SJCRH30 (cell line): ENCODE data around the gene SPINK2. TPM values are rescaled to one million over a fixed set of nuclear protein-coding genes. Genes with fewer than 3 reads are reported as not detected.

Experiments
- DNase-seq, 2 experiments: peaks; one replicate each; pipeline ENCODE4 v3.0.0-alpha.2; 2015 to 2020
- H3K27ac ChIP-seq: fragments of 250-450 bp; sonication (Bioruptor Pico); 2 replicates; pipeline ENCODE4 v1.5.1; 2020; ENCODE audit warnings: mild to moderate bottlenecking, moderate library complexity
- H3K27me3 ChIP-seq: fragments of 250-450 bp; sonication (Bioruptor Pico); 2 replicates; pipeline ENCODE4 v1.5.1; 2020; ENCODE audit warnings: mild to moderate bottlenecking, moderate library complexity
- H3K36me3 ChIP-seq: fragments of 250-450 bp; sonication (Bioruptor Pico); 2 replicates; pipeline ENCODE4 v1.5.1; 2020; ENCODE audit warnings: mild to moderate bottlenecking, moderate library complexity
- H3K4me1 ChIP-seq: fragments of 250-450 bp; sonication (Bioruptor Pico); 2 replicates; pipeline ENCODE4 v1.5.1; 2020; ENCODE audit warnings: mild to moderate bottlenecking, moderate library complexity
- H3K4me3 ChIP-seq: fragments of 250-450 bp; sonication (Bioruptor Pico); 2 replicates; pipeline ENCODE4 v1.5.1; 2020; ENCODE audit warnings: mild to moderate bottlenecking, moderate library complexity
- H3K9me3 ChIP-seq: fragments of 250-450 bp; sonication (Bioruptor Pico); replicated peaks from 2 replicates; pipeline ENCODE4 v1.5.1; 2020; ENCODE audit warnings: mild to moderate bottlenecking, moderate library complexity
- total RNA-seq: library from RNA; depleted of rRNA; stranded (reverse); fragments of >200 nt; shearing (Covaris generic); gene quantifications from 2 replicates; pipeline ENCODE4 v1.2.3, GENCODE V29; 2014

SPINK2 gene
- total RNA-seq, 1 experiment from 2014 or later, result not detected

- no peak for DNase-seq
- H3K27ac ChIP-seq, result no peak overlapping the region
- peaks cover 6% of the 10 kb centered on the region for H3K4me1 ChIP-seq
These were observed 2.6 kb upstream of the SPINK2 start for GRCh38 chr4:56823933-56824600.

GRCh38 chr4:56818797-56819196, 2.7 kb downstream of the SPINK2 start:
- DNase-seq, result no peak
- Histone ChIP-seq H3K9me3 (0 out of 2 replicates have a peak, but pooled peaks cover 2% of the 10 kb centered on the region), H3K4me3 (no peak overlapping the region), H3K27me3 (no peaks in the 10 kb centered on the region; the same call in 1 of the 2 replicates), H3K4me1 (no peaks in the 10 kb centered on the region; the same call in 1 of the 2 replicates), H3K36me3 (no peaks in the 10 kb centered on the region), H3K27ac (no peak overlapping the region)

More at GRCh38 chr4:56823933-56824600, 2.6 kb upstream of the SPINK2 start:
- Histone ChIP-seq H3K36me3 (no peaks in the 10 kb centered on the region), H3K4me3 (no peak overlapping the region), H3K27me3 (no peaks in the 10 kb centered on the region; the same call in 1 of the 2 replicates), H3K9me3 (no peaks in the 10 kb centered on the region)

GRCh38 chr4:56817840-56818491, 3.5 kb downstream of the SPINK2 start:
- DNase-seq, result no peak
- Histone ChIP-seq H3K36me3 (no peaks in the 10 kb centered on the region), H3K4me1 (no peaks in the 10 kb centered on the region; the same call in 1 of the 2 replicates), H3K27ac (no peak overlapping the region), H3K9me3 (0 out of 2 replicates have a peak, but pooled peaks cover 2% of the 10 kb centered on the region), H3K4me3 (no peak overlapping the region), H3K27me3 (no peaks in the 10 kb centered on the region; the same call in 1 of the 2 replicates)

GRCh38 chr4:56806666-56807065, 14.8 kb downstream of the SPINK2 start:
- H3K9me3 ChIP-seq, result no peaks in the 10 kb centered on the region
- no peaks in the 10 kb centered on the region for H3K27me3 ChIP-seq
- no peaks in the 10 kb centered on the region for H3K4me1 ChIP-seq
- H3K4me3 ChIP-seq, result no peak overlapping the region
- no peaks in the 10 kb centered on the region for H3K36me3 ChIP-seq
- no peak for DNase-seq
- H3K27ac ChIP-seq, result no peak overlapping the region

GRCh38 chr4:56804551-56804950, 16.9 kb downstream of the SPINK2 start:
- Histone ChIP-seq H3K27ac (no peak overlapping the region), H3K4me1 (no peaks in the 10 kb centered on the region), H3K27me3 (no peaks in the 10 kb centered on the region), H3K36me3 (no peaks in the 10 kb centered on the region), H3K4me3 (no peak overlapping the region), H3K9me3 (no peaks in the 10 kb centered on the region)
- no peak for DNase-seq

GRCh38 chr4:56803471-56803870, 18.0 kb downstream of the SPINK2 start:
- Histone ChIP-seq H3K27me3 (no peaks in the 10 kb centered on the region), H3K27ac (no peak overlapping the region), H3K4me1 (no peaks in the 10 kb centered on the region), H3K9me3 (no peaks in the 10 kb centered on the region), H3K4me3 (no peak overlapping the region), H3K36me3 (no peaks in the 10 kb centered on the region)
- no peak for DNase-seq

GRCh38 chr4:56799824-56800756, 21.4 kb downstream of the SPINK2 start:
- H3K4me3 ChIP-seq, result peak overlapping the region; percentile 56
- no peaks in the 10 kb centered on the region for H3K9me3 ChIP-seq
- H3K4me1 ChIP-seq, result no peaks in the 10 kb centered on the region
- no peaks in the 10 kb centered on the region for H3K36me3 ChIP-seq
- H3K27me3 ChIP-seq, result no peaks in the 10 kb centered on the region
- DNase-seq, result peak; percentile 77 to 89
- no peak overlapping the region for H3K27ac ChIP-seq

- DNase-seq, result no peak
- no peak overlapping the region for H3K27ac ChIP-seq
- no peaks in the 10 kb centered on the region for H3K9me3 ChIP-seq
- H3K4me1 ChIP-seq, result no peaks in the 10 kb centered on the region
- no peak overlapping the region for H3K4me3 ChIP-seq
- H3K36me3 ChIP-seq, result no peaks in the 10 kb centered on the region
- H3K27me3 ChIP-seq, result no peaks in the 10 kb centered on the region
These were observed 22.2 kb downstream of the SPINK2 start for GRCh38 chr4:56799161-56799759.

GRCh38 chr4:56796211-56796610, 25.3 kb downstream of the SPINK2 start:
- H3K36me3 ChIP-seq, result no peaks in the 10 kb centered on the region
- peaks cover 3% of the 10 kb centered on the region; the same call in 1 of the 2 replicates for H3K27me3 ChIP-seq
- H3K4me1 ChIP-seq, result no peaks in the 10 kb centered on the region
- H3K4me3 ChIP-seq, result no peak overlapping the region
- H3K9me3 ChIP-seq, result no peaks in the 10 kb centered on the region
- DNase-seq, result no peak
- no peak overlapping the region for H3K27ac ChIP-seq

- H3K27me3 ChIP-seq, result peaks cover 3% of the 10 kb centered on the region; the same call in 1 of the 2 replicates
- DNase-seq, result no peak
- no peaks in the 10 kb centered on the region for H3K9me3 ChIP-seq
- peaks cover 9% of the 10 kb centered on the region; the same call in 1 of the 2 replicates for H3K4me1 ChIP-seq
- no peak overlapping the region for H3K27ac ChIP-seq
- no peak overlapping the region for H3K4me3 ChIP-seq
- H3K36me3 ChIP-seq, result no peaks in the 10 kb centered on the region
These were observed 30.2 kb downstream of the SPINK2 start for GRCh38 chr4:56791316-56791715.

GRCh38 chr4:56790691-56791091, 30.8 kb downstream of the SPINK2 start:
- H3K9me3 ChIP-seq, result no peaks in the 10 kb centered on the region
- peaks cover 3% of the 10 kb centered on the region; the same call in 1 of the 2 replicates for H3K27me3 ChIP-seq
- no peak overlapping the region for H3K4me3 ChIP-seq
- H3K27ac ChIP-seq, result no peak overlapping the region
- H3K36me3 ChIP-seq, result no peaks in the 10 kb centered on the region
- H3K4me1 ChIP-seq, result peaks cover 9% of the 10 kb centered on the region; the same call in 1 of the 2 replicates
- no peak for DNase-seq

GRCh38 chr4:56788081-56788480, 33.4 kb downstream of the SPINK2 start:
- Histone ChIP-seq H3K9me3 (no peaks in the 10 kb centered on the region), H3K4me1 (peaks cover 9% of the 10 kb centered on the region; the same call in 1 of the 2 replicates), H3K27me3 (peaks cover 3% of the 10 kb centered on the region; the same call in 1 of the 2 replicates), H3K27ac (no peak overlapping the region), H3K36me3 (no peaks in the 10 kb centered on the region), H3K4me3 (no peak overlapping the region)
- no peak for DNase-seq

- Histone ChIP-seq H3K4me1 (peaks cover 9% of the 10 kb centered on the region; the same call in 1 of the 2 replicates), H3K36me3 (no peaks in the 10 kb centered on the region), H3K27ac (peak overlapping the region; percentile 42; the same call in 1 of the 2 replicates), H3K4me3 (peak overlapping the region; percentile 6), H3K9me3 (no peaks in the 10 kb centered on the region), H3K27me3 (no peaks in the 10 kb centered on the region; the same call in 1 of the 2 replicates)
- peak; percentile 37 to 67 for DNase-seq
These were observed 34.1 kb downstream of the SPINK2 start for GRCh38 chr4:56787380-56787779.

- Histone ChIP-seq H3K4me3 (no peak overlapping the region), H3K27ac (peak overlapping the region; percentile 42; the same call in 1 of the 2 replicates)
These were observed 34.5 kb downstream of the SPINK2 start for GRCh38 chr4:56786955-56787354.

More at GRCh38 chr4:56786955-56787354, 34.5 kb downstream of the SPINK2 start:
- no peaks in the 10 kb centered on the region for H3K36me3 ChIP-seq
- DNase-seq, result peak; percentile 80 to 81
- H3K4me1 ChIP-seq, result peaks cover 9% of the 10 kb centered on the region; the same call in 1 of the 2 replicates
- no peaks in the 10 kb centered on the region; the same call in 1 of the 2 replicates for H3K27me3 ChIP-seq
- no peaks in the 10 kb centered on the region for H3K9me3 ChIP-seq
